IPS-18a (cell line): Measurements from ENCODE around the gene ARHGEF11.
"Not testable (repeated sequence)": the region's sequence is repeated elsewhere in the genome, so short reads cannot be mapped to it uniquely, and the experiment has no call there.

Source experiments
- H3K27ac ChIP-seq: one replicate; pipeline ENCODE4 v1.5.1; 2013; ENCODE audit warnings: low read length
- H3K27me3 ChIP-seq: one replicate; pipeline ENCODE4 v1.6.1; 2013; ENCODE audit warnings: mild to moderate bottlenecking, low read length; ENCODE audit not compliant: control insufficient read depth, insufficient read depth
- H3K36me3 ChIP-seq: one replicate; pipeline ENCODE4 v1.6.1; 2013; ENCODE audit warnings: low read depth, low read length; ENCODE audit not compliant: control insufficient read depth
- H3K4me1 ChIP-seq: one replicate; pipeline ENCODE4 v1.6.1; 2013; ENCODE audit warnings: low read depth, low read length; ENCODE audit not compliant: control insufficient read depth
- H3K4me3 ChIP-seq: one replicate; pipeline ENCODE4 v1.5.1; 2013; ENCODE audit warnings: low read length
- H3K9ac ChIP-seq: one replicate; pipeline ENCODE4 v1.6.1; 2013; ENCODE audit warnings: mild to moderate bottlenecking, low read length, moderate library complexity
- H3K9me3 ChIP-seq: one replicate; pipeline ENCODE4 v1.6.1; 2013; ENCODE audit warnings: low read depth, low read length; ENCODE audit not compliant: control insufficient read depth

The ARHGEF11 gene

GRCh38 chr1:156927215-156928042 is 118.1 kb downstream of the ARHGEF11 start:
- H3K9me3 ChIP-seq = no peaks in the 10 kb centered on the region
- peaks cover 72% of the 10 kb centered on the region for H3K27me3 ChIP-seq
- H3K36me3 ChIP-seq = no peaks in the 10 kb centered on the region
- H3K4me3 ChIP-seq = peak overlapping the region; percentile 61
- H3K27ac ChIP-seq = no peak overlapping the region
- no peak overlapping the region for H3K9ac ChIP-seq
- H3K4me1 ChIP-seq = no peaks in the 10 kb centered on the region

DNA sequence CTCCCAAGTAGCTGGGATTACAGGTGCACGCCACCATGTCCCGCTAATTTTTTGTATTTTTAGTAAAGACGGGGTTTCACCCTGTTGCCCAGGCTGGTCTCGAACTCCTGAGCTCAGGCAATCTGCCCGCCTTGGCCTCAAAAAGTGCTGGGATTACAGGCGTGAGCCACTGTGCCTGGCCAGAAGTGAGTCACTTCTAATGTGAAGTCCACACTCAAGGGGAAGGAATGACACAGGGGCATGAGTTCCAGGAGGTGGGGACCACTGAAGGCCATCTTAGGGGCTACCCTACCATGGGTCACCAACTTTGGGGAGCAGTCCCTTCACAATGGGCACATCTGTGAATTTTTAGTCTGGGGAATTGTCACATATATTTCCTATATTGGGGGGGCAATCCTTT is 118.8 kb downstream of the ARHGEF11 start:
- H3K4me3 ChIP-seq, H3K27ac ChIP-seq, H3K4me1 ChIP-seq, H3K9me3 ChIP-seq, H3K36me3 ChIP-seq, H3K9ac ChIP-seq: not testable (repeated sequence)
- peaks cover 79% of the 10 kb centered on the region for H3K27me3 ChIP-seq

GRCh38 chr1:156926175-156926574 is 119.4 kb downstream of the ARHGEF11 start:
- no peaks in the 10 kb centered on the region for H3K4me1 ChIP-seq
- no peak overlapping the region for H3K27ac ChIP-seq
- H3K36me3 ChIP-seq = no peaks in the 10 kb centered on the region
- H3K4me3 ChIP-seq = no peak overlapping the region
- H3K9ac ChIP-seq = no peak overlapping the region
- H3K9me3 ChIP-seq = no peaks in the 10 kb centered on the region
- peaks cover 84% of the 10 kb centered on the region for H3K27me3 ChIP-seq

- Histone ChIP-seq H3K27ac (no peak overlapping the region), H3K36me3 (no peaks in the 10 kb centered on the region), H3K9me3 (no peaks in the 10 kb centered on the region), H3K4me3 (no peak overlapping the region), H3K27me3 (peaks cover 92% of the 10 kb centered on the region), H3K9ac (no peak overlapping the region), H3K4me1 (peaks cover 3% of the 10 kb centered on the region)
These were observed 120.2 kb downstream of the ARHGEF11 start for GRCh38 chr1:156925154-156926010.

DNA sequence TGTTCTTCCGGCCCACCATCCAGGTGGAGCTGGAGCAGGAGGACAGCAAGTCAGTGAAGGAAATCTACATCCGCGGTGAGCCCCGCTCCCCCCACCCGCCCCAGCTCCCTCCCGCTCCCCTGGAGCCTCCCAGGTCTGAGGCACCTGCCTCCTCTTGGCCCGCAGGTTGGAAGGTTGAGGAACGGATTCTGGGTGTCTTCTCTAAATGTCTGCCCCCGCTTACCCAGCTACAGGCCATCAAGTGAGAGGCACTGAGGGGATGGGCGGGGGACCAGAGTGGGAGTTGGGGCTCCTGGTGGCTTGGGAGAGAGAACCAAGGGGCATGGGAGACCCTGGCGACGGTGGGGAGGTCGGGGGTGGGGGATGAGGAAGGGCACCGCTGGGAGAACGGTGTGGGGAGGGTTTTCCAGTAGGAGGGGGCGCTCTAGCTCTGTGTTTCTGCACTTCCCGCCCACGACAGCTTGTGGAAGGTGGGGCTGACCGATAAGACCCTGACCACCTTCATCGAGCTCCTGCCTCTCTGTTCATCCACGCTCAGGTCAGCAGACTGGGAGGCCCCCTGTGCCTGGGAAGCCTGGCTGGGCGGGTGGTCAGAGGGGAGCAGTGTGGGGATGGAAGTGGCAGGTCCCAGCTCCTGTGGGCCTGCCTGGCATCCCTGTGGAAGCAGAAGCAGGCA is 120.9 kb downstream of the ARHGEF11 start:
- no peak overlapping the region for H3K9ac ChIP-seq

DNA sequence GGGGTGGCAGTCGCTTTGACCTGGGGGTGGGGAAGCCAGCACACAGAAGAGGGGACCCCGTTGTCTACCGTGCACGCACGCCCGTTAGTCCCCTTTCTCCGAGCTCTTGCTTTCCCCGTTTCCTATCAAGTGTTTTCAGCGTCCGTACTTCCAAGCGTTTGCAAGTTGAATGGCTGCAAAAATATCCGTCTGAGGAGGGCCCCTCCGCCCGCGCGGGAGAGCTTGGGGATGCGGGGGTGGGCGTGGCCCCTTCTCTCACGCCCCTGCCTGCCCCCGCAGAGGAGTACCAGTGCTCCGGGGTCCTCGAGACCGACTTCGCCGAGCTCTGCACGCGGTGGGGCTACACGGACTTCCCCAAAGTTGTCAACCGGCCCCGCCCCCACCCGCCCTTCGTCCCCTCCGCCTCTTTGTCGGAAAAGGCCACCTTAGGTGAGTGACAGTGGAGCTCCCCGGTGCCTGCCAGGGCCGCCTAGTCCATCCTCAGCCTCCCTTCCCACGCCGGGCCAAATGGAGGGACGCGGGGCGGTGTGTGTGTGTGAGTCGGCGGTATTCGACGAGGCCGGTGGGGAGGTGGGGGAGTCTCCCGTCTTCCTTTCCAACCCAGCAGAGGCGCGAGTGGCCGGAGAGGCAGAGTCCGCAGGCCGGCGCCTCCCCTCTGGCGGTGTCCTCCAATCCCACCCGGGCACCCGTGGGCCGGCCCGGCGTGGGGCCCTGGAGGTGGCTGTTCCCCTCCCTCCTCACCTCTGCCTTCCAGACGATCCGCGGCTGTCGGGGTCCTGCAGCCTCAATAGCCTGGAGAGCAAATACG is 121.7 kb downstream of the ARHGEF11 start:
- Histone ChIP-seq H3K9me3 (no peaks in the 10 kb centered on the region), H3K27ac (no peak overlapping the region), H3K27me3 (peaks cover 100% of the 10 kb centered on the region), H3K9ac (no peak overlapping the region), H3K36me3 (no peaks in the 10 kb centered on the region), H3K4me3 (peak overlapping the region; percentile 50), H3K4me1 (peaks cover 3% of the 10 kb centered on the region)

More for the DNA sequence above, 120.9 kb downstream of the ARHGEF11 start:
- no peaks in the 10 kb centered on the region for H3K36me3 ChIP-seq
- peaks cover 100% of the 10 kb centered on the region for H3K27me3 ChIP-seq
- H3K4me1 ChIP-seq = peaks cover 3% of the 10 kb centered on the region
- no peaks in the 10 kb centered on the region for H3K9me3 ChIP-seq
- H3K4me3 ChIP-seq = peak overlapping the region; percentile 50
- no peak overlapping the region for H3K27ac ChIP-seq

GRCh38 chr1:156922986-156923669 is 122.4 kb downstream of the ARHGEF11 start:
- Histone ChIP-seq H3K4me1 (peaks cover 3% of the 10 kb centered on the region), H3K9ac (no peak overlapping the region), H3K27me3 (peaks cover 100% of the 10 kb centered on the region)

DNA sequence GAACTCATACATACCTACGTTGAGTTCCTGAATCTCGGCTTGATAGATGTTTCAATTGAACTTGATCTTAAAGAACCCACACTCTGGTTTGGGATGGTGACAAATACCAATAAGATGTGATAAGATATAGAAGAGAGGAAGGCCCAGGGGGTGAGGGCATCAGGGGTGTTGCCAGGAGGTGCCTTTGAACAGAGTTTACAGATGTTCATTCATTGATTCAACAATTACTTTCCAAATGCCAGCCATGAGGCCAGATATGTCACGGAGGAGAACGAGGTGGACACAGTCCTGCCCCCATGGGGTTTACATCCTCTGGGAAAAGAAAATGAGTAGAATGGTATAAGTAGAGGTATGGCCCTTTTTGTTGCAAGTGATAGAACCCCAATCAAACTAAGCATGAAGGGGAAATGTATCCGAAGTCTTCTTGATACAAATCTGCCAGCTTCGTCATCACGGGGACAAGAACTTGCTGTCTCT is 124.5 kb downstream of the ARHGEF11 start:
- Histone ChIP-seq H3K27ac (no peak overlapping the region), H3K4me1 (peaks cover 3% of the 10 kb centered on the region), H3K4me3 (peak overlapping the region; percentile 56), H3K9me3 (no peaks in the 10 kb centered on the region), H3K36me3 (no peaks in the 10 kb centered on the region), H3K9ac (no peak overlapping the region), H3K27me3 (peaks cover 83% of the 10 kb centered on the region)

More at GRCh38 chr1:156922986-156923669, 122.4 kb downstream of the ARHGEF11 start:
- H3K27ac ChIP-seq = no peak overlapping the region
- H3K9me3 ChIP-seq = no peaks in the 10 kb centered on the region
- H3K4me3 ChIP-seq = peak overlapping the region; percentile 50
- H3K36me3 ChIP-seq = no peaks in the 10 kb centered on the region

DNA sequence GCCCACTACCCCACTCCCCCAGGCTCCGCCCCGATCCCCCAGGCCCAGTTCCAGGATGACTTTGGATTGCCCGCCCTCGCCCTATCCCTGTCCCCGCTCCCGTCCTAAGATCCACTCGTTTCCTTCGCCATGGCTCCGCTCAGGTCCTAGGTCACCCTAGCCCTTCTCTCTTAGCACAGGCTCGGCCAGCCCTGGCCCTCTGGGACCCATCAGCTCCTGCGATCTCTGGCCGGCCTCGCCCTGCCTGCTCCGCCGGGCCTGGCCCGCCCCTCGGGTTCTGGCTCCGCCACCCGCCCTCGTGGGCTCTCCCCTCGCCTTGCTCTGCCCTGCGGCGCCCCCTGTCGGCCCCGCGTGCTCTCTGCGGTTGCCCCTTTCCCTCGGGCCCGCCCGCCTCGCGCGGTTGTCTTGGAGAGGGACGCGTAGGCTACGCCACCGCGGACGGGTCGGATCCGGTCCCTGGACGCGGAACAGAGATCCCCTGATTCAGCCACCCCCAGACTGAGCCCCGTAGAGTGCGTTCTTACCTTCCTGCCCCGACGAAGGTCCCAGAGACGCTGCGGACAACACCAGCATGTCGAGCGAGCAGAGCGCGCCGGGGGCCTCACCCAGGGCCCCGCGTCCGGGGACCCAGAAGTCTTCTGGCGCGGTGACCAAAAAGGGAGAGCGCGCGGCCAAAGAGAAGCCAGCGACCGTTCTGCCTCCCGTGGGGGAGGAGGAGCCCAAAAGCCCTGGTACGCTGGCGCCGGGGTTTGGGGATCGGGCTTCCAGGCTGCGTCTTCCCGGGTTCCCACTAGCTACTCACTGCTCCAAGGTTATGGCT is 125.1 kb downstream of the ARHGEF11 start, which contains the start of gene LRRC71:
Gene LRRC71 (plus strand): TSS at position 400 of the 820 bp plus-strand sequence. CDS start 172 bp downstream, at position 572.
- Histone ChIP-seq H3K27me3 (peaks cover 76% of the 10 kb centered on the region), H3K9ac (no peak within 1 kb of the TSS), H3K4me1 (peaks cover 3% of the 10 kb centered on the region), H3K4me3 (peak within 1 kb of the TSS; percentile 56), H3K36me3 (no peaks in the 10 kb centered on the region), H3K9me3 (no peaks in the 10 kb centered on the region), H3K27ac (no peak within 1 kb of the TSS)
